Activated T-helper 2 cell treated with anti-CD3 and anti-CD28 coated beads, Interferon-gamma antibody, Interleukin-2, Interleukin-4, amounts not matched to agents 10 μg/mL and 5 μg/mL and 100 μg/mL, durations not matched to agents 14 hours and 24 hours and 36 hours (primary cell): ENCODE measurements around the gene ERG28. TPM values are rescaled to one million over a fixed set of nuclear protein-coding genes. Genes with fewer than 3 reads are reported as not detected.
"Not testable (repeated sequence)": the region's sequence is repeated elsewhere in the genome, so short reads cannot be mapped to it uniquely, and the experiment has no call there.

Experiments
- DNase-seq: peaks from one replicate; pipeline ENCODE4 v3.0.0; 2021; ENCODE audit warnings: low spot score
- H3K27ac Mint-ChIP-seq: one replicate; pipeline ENCODE4 v1.8.0; 2021; ENCODE audit warnings: mixed read lengths
- H3K27me3 Mint-ChIP-seq: one replicate; pipeline ENCODE4 v1.8.0; 2021; ENCODE audit warnings: low read depth, mixed read lengths
- H3K36me3 Mint-ChIP-seq: one replicate; pipeline ENCODE4 v1.8.0; 2021; ENCODE audit warnings: low read depth, mixed read lengths
- H3K4me1 Mint-ChIP-seq: one replicate; pipeline ENCODE4 v1.8.0; 2021; ENCODE audit warnings: low read depth, mixed read lengths
- H3K4me3 Mint-ChIP-seq: one replicate; pipeline ENCODE4 v1.8.0; 2021; ENCODE audit warnings: low read depth, mild to moderate bottlenecking, moderate library complexity, mixed read lengths
- H3K9me3 Mint-ChIP-seq: one replicate; pipeline ENCODE4 v1.8.0; 2021; ENCODE audit warnings: mixed read lengths
- intact Hi-C: fragments of 100-400 bp; cut with micrococcal nuclease; formaldehyde crosslinking; loops from one replicate; pipeline ENCODE4 v1.15.1; 2023
- total RNA-seq: library from RNA; stranded (reverse); gene quantifications from 2 replicates; pipeline ENCODE4 v1.2.3, GENCODE V29; 2022

Gene ERG28, protein sequence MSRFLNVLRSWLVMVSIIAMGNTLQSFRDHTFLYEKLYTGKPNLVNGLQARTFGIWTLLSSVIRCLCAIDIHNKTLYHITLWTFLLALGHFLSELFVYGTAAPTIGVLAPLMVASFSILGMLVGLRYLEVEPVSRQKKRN
- 20.3 and 21.6 TPM in 2 replicates for total RNA-seq

- peak within 1 kb of the TSS; percentile 93 for H3K27ac Mint-ChIP-seq
- DNase-seq = peak; percentile 98
- peaks cover 21% of the 10 kb centered on the region for H3K36me3 Mint-ChIP-seq
- no peaks in the 10 kb centered on the region for H3K27me3 Mint-ChIP-seq
- H3K4me1 Mint-ChIP-seq = peaks cover 29% of the 10 kb centered on the region
- intact Hi-C loops = loop anchor here (2.0 to 10.0 kb wide), 3 partner anchors 164 to 896 kb away; partner anchors contain the start of genes NEK9 and YLPM1
- H3K4me3 Mint-ChIP-seq = peak within 1 kb of the TSS; percentile 98
- H3K9me3 Mint-ChIP-seq = no peaks in the 10 kb centered on the region
Measured at GRCh38 chr14:75660630-75661498, at the start of gene ERG28, which contains the start of gene TTLL5. TSS of gene ERG28 (minus strand) at chr14:75660876. CDS start at chr14:75657502, 3,374 bp downstream. TSS of gene TTLL5 (plus strand) at chr14:75661246. CDS start at chr14:75663150, 1,904 bp downstream.

- H3K4me3 Mint-ChIP-seq = no peak overlapping the region
- H3K4me1 Mint-ChIP-seq = no peaks in the 10 kb centered on the region
- intact Hi-C loops = loop anchor here (1.0 kb wide), 1 partner anchor 273 kb away; no protein-coding TSS in a partner anchor
- H3K27ac Mint-ChIP-seq = no peak overlapping the region
- H3K9me3 Mint-ChIP-seq = no peaks in the 10 kb centered on the region
- H3K27me3 Mint-ChIP-seq = no peaks in the 10 kb centered on the region
- H3K36me3 Mint-ChIP-seq = peaks cover 3% of the 10 kb centered on the region
- DNase-seq = peak; percentile 34
Measured at GRCh38 chr14:75709207-75709812, 48.6 kb upstream of the ERG28 start.

GRCh38 chr14:75705014-75705413 is 44.3 kb upstream of the ERG28 start:
- no peak for DNase-seq
- Mint-ChIP-seq H3K9me3 (no peaks in the 10 kb centered on the region), H3K4me1 (no peaks in the 10 kb centered on the region), H3K27me3 (no peaks in the 10 kb centered on the region), H3K36me3 (peaks cover 11% of the 10 kb centered on the region), H3K27ac (no peak overlapping the region), H3K4me3 (no peak overlapping the region)
- intact Hi-C loops = no loop called here

- DNase-seq = no peak
- H3K4me3 Mint-ChIP-seq = no peak overlapping the region
- no peaks in the 10 kb centered on the region for H3K9me3 Mint-ChIP-seq
- intact Hi-C loops = no loop called here
- H3K4me1 Mint-ChIP-seq = no peaks in the 10 kb centered on the region
- no peaks in the 10 kb centered on the region for H3K27me3 Mint-ChIP-seq
- peaks cover 12% of the 10 kb centered on the region for H3K36me3 Mint-ChIP-seq
- no peak overlapping the region for H3K27ac Mint-ChIP-seq
Measured at GRCh38 chr14:75703467-75703866, 42.8 kb upstream of the ERG28 start.

GRCh38 chr14:75702616-75703261 is 42.1 kb upstream of the ERG28 start:
- DNase-seq = no peak
- Mint-ChIP-seq H3K27ac (no peak overlapping the region), H3K36me3 (peaks cover 12% of the 10 kb centered on the region), H3K4me3 (no peak overlapping the region), H3K27me3 (no peaks in the 10 kb centered on the region), H3K4me1 (no peaks in the 10 kb centered on the region), H3K9me3 (no peaks in the 10 kb centered on the region)
- intact Hi-C loops = no loop called here

DNA sequence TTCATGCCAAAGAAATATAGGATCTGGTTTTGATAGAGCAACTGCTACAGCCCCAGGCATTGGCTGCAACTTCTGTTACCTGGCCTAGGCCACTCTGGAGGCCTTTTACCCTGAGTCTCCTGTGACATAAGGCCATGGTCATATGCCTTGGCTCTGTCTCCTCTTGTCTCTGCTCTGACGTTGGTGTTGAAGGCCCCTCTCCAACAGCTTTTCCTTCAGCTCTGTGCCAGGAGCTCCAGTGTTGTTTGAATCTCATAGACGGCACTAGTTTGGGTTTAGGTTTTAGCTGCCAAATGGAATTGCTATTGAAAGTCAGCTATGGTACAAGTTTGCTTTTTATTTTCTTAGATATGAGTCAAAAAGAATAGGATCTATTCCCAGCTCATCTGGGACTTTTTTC is 41.4 kb upstream of the ERG28 start:
- Mint-ChIP-seq H3K27me3 (no peaks in the 10 kb centered on the region), H3K36me3 (peaks cover 12% of the 10 kb centered on the region), H3K27ac (no peak overlapping the region), H3K4me1 (no peaks in the 10 kb centered on the region), H3K9me3 (no peaks in the 10 kb centered on the region), H3K4me3 (no peak overlapping the region)
- no peak for DNase-seq
- intact Hi-C loops = no loop called here

DNA sequence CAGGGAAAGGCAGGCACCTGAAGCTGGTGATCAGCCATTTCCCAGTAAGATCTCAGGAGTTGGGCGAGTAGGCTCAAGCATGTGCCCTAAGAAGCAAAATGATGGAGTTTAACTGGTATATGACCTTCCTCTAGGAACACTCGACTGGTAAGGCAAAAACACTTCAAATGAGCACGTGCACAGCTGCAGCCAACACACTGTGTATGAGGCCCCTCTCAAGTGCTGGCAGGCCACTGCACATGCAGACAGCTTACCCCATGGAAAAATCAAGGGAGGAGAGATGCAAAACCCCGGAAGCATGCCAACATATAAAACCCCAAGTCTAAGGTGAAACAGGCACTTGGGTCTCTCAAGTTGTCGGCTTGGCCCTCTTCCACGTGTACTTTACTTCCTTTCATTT is 39.6 kb upstream of the ERG28 start:
- no peak overlapping the region for H3K27ac Mint-ChIP-seq
- H3K9me3 Mint-ChIP-seq = peaks cover 2% of the 10 kb centered on the region
- no peak for DNase-seq
- intact Hi-C loops = no loop called here
- no peak overlapping the region for H3K4me3 Mint-ChIP-seq
- H3K4me1 Mint-ChIP-seq = no peaks in the 10 kb centered on the region
- peaks cover 17% of the 10 kb centered on the region for H3K36me3 Mint-ChIP-seq
- no peaks in the 10 kb centered on the region for H3K27me3 Mint-ChIP-seq

GRCh38 chr14:75699331-75699730 is 38.7 kb upstream of the ERG28 start:
- Mint-ChIP-seq H3K4me1 (no peaks in the 10 kb centered on the region), H3K36me3 (peaks cover 26% of the 10 kb centered on the region), H3K27me3 (no peaks in the 10 kb centered on the region), H3K27ac (no peak overlapping the region), H3K4me3 (no peak overlapping the region), H3K9me3 (peaks cover 9% of the 10 kb centered on the region)
- intact Hi-C loops = no loop called here
- no peak for DNase-seq

DNA sequence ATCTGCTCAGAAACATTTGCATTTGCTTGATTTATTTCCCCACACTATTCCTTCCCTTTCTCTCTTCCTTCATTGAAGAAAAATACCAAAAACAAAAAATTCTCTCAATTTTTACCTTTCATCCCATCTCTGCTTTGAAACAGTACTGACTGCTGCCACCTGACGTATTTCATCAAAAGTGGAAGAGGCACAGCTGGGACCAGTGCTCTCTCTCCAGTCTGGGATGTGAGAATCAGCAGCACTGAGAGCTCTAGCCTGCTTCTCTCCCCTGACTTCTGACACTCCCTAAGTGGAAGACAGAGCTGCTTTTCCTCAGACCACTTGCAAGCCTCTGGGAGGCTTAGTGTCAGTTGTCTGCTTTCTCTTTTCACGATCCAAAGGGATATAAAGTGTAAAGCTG is 37.2 kb upstream of the ERG28 start:
- intact Hi-C loops = no loop called here
- peaks cover 36% of the 10 kb centered on the region for H3K36me3 Mint-ChIP-seq
- no peak overlapping the region for H3K27ac Mint-ChIP-seq
- H3K4me3 Mint-ChIP-seq = no peak overlapping the region
- no peak for DNase-seq
- H3K27me3 Mint-ChIP-seq = no peaks in the 10 kb centered on the region
- H3K4me1 Mint-ChIP-seq = no peaks in the 10 kb centered on the region
- peaks cover 9% of the 10 kb centered on the region for H3K9me3 Mint-ChIP-seq

DNA sequence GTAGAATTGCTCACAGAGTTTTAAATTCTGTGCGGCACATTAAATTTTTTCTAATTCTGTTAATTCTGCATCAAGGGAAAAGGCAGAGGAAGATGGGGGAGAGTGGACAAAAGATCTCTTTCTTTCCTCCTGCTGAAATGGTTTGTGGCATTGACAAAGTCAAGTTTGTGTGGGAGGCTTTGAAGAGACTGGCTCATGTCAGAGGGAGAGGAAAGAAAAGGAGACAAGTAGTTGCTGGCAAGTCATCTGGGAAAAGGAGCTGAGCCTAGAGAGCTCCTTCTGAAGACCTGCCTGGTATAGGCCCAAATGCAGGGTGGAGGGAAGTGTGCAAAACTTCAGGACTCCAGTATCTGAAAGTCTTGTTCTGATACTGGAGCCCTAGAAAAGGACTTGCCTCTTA is 36.7 kb upstream of the ERG28 start:
- no peak for DNase-seq
- intact Hi-C loops = no loop called here
- H3K36me3 Mint-ChIP-seq = peaks cover 41% of the 10 kb centered on the region
- peaks cover 9% of the 10 kb centered on the region for H3K9me3 Mint-ChIP-seq
- H3K4me3 Mint-ChIP-seq = no peak overlapping the region
- H3K27me3 Mint-ChIP-seq = no peaks in the 10 kb centered on the region
- no peak overlapping the region for H3K27ac Mint-ChIP-seq
- H3K4me1 Mint-ChIP-seq = no peaks in the 10 kb centered on the region

- H3K36me3 Mint-ChIP-seq = peaks cover 48% of the 10 kb centered on the region
- DNase-seq, H3K4me3 Mint-ChIP-seq, H3K27me3 Mint-ChIP-seq, intact Hi-C loops, H3K27ac Mint-ChIP-seq, H3K4me1 Mint-ChIP-seq, H3K9me3 Mint-ChIP-seq: not testable (repeated sequence)
Measured at GRCh38 chr14:75695025-75695424, 34.3 kb upstream of the ERG28 start.

DNA sequence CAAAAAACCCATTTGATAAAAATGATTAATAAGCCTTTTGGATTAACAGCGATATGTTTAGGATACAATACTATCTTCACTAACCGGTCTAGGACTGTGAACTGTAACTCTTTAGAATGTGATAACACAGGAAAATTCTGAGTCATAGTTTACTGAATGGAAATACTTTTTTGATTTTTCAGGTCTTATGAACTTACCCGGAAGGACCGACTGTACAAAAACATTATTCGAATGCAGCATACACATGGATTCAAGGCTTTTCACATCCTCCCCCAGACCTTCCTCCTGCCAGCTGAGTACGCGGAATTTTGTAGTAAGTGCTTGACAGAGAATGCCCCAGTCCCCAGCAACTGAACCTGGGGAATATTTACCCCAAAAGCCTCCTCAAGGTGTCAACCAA is 29.3 kb upstream of the ERG28 start:
- intact Hi-C loops = no loop called here
- Mint-ChIP-seq H3K4me3 (no peak overlapping the region), H3K4me1 (peaks cover 8% of the 10 kb centered on the region), H3K36me3 (peaks cover 39% of the 10 kb centered on the region), H3K27me3 (no peaks in the 10 kb centered on the region), H3K27ac (no peak overlapping the region), H3K9me3 (peaks cover 5% of the 10 kb centered on the region)
- DNase-seq = no peak
